K562 (cell line): ENCODE results near the gene SLC39A13. TPM values are rescaled to one million over a fixed set of nuclear protein-coding genes. Genes with fewer than 3 reads are reported as not detected.
A peak's percentile ranks its signal among the peaks of the same experiment; 100 is the strongest.

Experiments used
- BACH1 ChIP-seq: fragments of 200-800 bp; sonication (Bioruptor generic); IDR thresholded peaks from 2 replicates; pipeline ENCODE4 v1.6.1; 2016; ENCODE audit warnings: missing genetic modification characterization, missing compliant biosample characterization
- DMBX1 ChIP-seq: fragments of 250-450 bp; sonication (Bioruptor Pico); IDR thresholded peaks from 2 replicates; pipeline ENCODE4 v1.8.0; 2022; ENCODE audit warnings: inconsistent platforms, mild to moderate bottlenecking, moderate library complexity, borderline replicate concordance
- HDAC1 ChIP-seq, 2 experiments: fragments of 450-650 bp; IDR thresholded peaks; 2 replicates each; pipeline ENCODE4 v1.6.1; 2016 to 2017; ENCODE audit warnings: inconsistent platforms in 1 of 2, mild to moderate bottlenecking in 1 of 2, moderate library complexity in 1 of 2
- HDAC2 ChIP-seq: fragments of 450-650 bp; IDR thresholded peaks from 2 replicates; pipeline ENCODE4 v1.6.1; 2016; ENCODE audit warnings: mild to moderate bottlenecking
- KDM2B ChIP-seq: fragments of 250-450 bp; sonication (Bioruptor Pico); IDR thresholded peaks from 2 replicates; pipeline ENCODE4 v1.8.0; 2021; ENCODE audit warnings: mild to moderate bottlenecking, moderate library complexity
- RB1 ChIP-seq: fragments of 450-650 bp; IDR thresholded peaks from 2 replicates; pipeline ENCODE4 v1.6.1; 2017; ENCODE audit warnings: low read depth, mild to moderate bottlenecking
- TCF7 ChIP-seq: sonication (generic); IDR thresholded peaks from 2 replicates; pipeline ENCODE4 v1.6.1; 2016; ENCODE audit warnings: antibody characterized with exemption, borderline replicate concordance
- ZNF280A ChIP-seq: fragments of 450-650 bp; IDR thresholded peaks from 2 replicates; pipeline ENCODE4 v1.6.1; 2018; ENCODE audit warnings: mild to moderate bottlenecking, low read depth; ENCODE audit not compliant: partially characterized antibody
- polyA plus RNA-seq, 8 experiments: library from polyadenylated mRNA; depleted of rRNA in 4 of 8; stranded (reverse) in 5 of 8; unstranded in 3 of 8; fragments of >200 nt; fragmentation: Nextera tagmentation in 2 of 8; fragmentation: Illumina TruSeq in 1 of 8; extraction: Ambion mirVana in 2 of 8; extraction: Trizol in 1 of 8; gene quantifications; 2 replicates each; pipeline versions ENCODE4 v1.2.1 to v1.2.3, GENCODE V29; 2011 to 2014; ENCODE audit warnings: inconsistent platforms in 1 of 8, missing spikeins in 1 of 8
- total RNA-seq, 7 experiments: library from RNA; depleted of rRNA in 6 of 7; stranded (reverse); fragments of >200 nt in 6 of 7; fragmentation: Illumina TruSeq in 2 of 7; extraction: Trizol in 2 of 7; gene quantifications; 2 replicates each; pipeline versions ENCODE4 v1.2.1 to v1.2.3, GENCODE V29; 2011 to 2021; ENCODE audit warnings: low replicate concordance in 1 of 7
- TF ChIP-seq, protein P1 (sequence below): fragments of 250-450 bp; sonication (Bioruptor Pico); IDR thresholded peaks from 2 replicates; pipeline ENCODE4 v1.8.0; 2022; ENCODE audit warnings: moderate library complexity, mild to moderate bottlenecking, inconsistent platforms

The SLC39A13 gene
- total and polyA plus RNA-seq, 9 of the 15 experiments (the other 6 are each of a cell fraction or from before 2014, with no cell fraction given) = 0.17 to 15.9 (median 3.2) TPM

- TF ChIP-seq HDAC2 (no peak; the same call in 1 of the 2 replicates), KDM2B (CRISPR knock-in tag) (no peak), HDAC1 (IDR thresholded peaks at IDR 0.05) (no peak), DMBX1 (CRISPR knock-in tag) (no peak), RB1 (no peak; the same call in none of the 2 replicates), TCF7 (0 out of 2 replicates have a peak, but pooled peaks have one; percentile 44), ZNF280A (no peak), BACH1 (tag) (peak; percentile 19; the same call in 1 of the 2 replicates)
- TF ChIP-seq, protein P1, sequence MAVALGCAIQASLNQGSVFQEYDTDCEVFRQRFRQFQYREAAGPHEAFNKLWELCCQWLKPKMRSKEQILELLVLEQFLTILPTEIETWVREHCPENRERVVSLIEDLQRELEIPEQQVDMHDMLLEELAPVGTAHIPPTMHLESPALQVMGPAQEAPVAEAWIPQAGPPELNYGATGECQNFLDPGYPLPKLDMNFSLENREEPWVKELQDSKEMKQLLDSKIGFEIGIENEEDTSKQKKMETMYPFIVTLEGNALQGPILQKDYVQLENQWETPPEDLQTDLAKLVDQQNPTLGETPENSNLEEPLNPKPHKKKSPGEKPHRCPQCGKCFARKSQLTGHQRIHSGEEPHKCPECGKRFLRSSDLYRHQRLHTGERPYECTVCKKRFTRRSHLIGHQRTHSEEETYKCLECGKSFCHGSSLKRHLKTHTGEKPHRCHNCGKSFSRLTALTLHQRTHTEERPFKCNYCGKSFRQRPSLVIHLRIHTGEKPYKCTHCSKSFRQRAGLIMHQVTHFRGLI (CRISPR knock-in tag) = no peak
These were observed at the start of gene SLC39A13 (continued) for GRCh38 chr11:47407746-47408590.
